GM21423 (cell line): Measurements from ENCODE around the gene RAC2.
"Not testable (repeated sequence)": the region's sequence is repeated elsewhere in the genome, so short reads cannot be mapped to it uniquely, and the experiment has no call there.

Source experiments
- ATAC-seq: cut with Tn5 transposase; IDR thresholded peaks from one replicate; pipeline ENCODE4 v1.9.1; 2021; ENCODE audit warnings: mild to moderate bottlenecking, moderate library complexity; ENCODE audit not compliant: unreplicated experiment

RAC2 gene

DNA sequence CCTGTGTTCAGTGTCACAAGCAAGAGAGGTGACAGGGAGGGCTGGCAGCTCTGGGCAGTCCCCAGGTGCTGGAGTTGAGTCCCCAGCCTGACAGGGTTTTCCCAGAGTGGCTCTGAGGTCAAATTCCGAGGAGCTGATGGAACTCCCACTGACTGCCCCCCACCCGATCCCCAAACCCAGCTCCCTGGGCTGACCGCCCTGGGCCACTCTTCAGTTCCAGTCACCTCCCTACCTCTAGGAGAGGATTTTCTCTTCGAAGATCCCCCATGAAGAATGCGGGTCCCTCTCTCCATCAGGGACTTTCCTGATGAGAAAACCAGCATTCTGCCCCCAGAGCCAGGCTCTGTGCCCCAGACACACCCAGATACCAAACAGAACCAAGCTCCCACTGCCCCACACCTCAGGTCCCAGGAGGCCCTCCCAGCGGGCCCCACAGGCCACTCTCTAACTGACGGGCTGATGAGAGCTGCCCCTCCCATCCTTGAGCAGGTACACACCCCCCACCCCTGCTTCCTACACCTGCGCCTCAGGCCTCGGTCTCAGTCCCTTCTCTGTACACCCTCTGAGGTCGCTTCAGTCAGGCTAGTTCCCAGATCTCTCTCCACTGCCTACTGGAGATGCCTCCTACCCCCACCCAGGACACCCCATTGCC, 12.1 kb upstream of the RAC2 start:
- no peak for ATAC-seq

DNA sequence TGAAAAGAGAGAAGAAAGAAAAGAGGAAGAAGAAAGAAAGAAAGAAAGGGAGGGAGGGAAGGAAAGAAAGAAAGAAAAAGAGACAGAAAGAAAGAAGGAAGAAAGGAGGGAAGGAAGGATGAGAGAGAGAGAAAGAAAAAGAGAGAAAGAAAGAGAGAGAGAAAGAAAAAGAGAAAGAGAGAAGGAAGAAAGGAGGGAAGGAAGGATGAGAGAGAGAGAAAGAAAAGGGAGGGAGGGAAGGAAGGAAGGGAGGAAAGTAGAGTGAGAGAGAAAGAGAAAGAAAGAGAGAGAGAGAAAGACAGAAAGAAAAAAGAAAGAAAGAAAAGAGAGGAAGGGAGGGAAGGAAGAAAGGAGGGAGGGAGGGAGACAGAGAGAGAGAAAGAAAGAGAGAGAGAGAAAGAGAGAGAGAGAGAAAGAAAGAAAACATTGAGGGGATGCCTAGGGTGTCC, 11.5 kb upstream of the RAC2 start:
- ATAC-seq: no peak

DNA sequence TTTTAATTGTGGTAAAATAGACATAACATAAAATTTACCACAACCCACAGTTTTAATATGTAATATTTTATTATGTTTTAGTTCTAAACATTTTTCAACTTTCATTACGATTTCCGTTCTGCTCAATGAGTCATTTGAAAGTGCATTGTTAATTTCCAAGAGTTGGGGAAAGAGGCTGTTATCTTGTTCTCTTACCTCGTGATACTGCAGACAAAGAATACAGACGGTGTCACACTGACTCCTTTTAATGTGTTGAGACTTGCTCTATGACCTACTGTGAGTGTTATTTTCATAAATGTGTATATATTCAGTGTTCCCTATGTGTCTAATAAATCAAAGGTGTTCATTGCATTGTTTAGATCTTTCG, 10.8 kb upstream of the RAC2 start:
- ATAC-seq: no peak

DNA sequence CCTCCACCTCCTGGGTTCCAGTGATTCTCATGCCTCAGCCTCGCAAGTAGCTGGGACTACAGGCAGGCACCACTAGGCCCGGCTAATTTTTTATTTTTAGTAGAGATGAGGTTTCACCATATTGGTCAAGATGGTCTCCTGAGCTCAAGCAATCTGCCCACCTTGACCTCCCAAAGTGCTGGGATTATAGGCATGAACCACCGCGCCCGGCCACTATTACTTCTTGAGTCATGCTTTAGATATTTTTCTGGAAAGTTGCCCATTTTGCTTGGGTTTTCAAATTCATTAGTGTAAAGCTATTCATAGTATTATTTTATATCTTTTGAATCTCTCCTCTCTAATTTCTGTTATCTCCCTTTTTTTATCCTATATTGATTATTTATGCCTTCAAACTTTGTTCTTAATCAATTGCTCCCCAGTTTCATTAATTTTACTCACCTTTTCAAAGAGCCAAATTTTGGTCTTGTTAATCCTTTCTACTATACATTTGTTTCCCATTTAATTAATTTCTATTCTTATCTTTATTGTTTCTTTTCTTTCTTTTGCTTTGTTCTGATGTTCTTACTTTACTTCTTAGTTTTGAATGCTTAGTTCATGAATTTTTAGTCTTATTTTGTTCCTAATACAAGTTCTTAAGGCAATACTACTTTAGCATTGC, 10.3 kb upstream of the RAC2 start:
- no peak for ATAC-seq

DNA sequence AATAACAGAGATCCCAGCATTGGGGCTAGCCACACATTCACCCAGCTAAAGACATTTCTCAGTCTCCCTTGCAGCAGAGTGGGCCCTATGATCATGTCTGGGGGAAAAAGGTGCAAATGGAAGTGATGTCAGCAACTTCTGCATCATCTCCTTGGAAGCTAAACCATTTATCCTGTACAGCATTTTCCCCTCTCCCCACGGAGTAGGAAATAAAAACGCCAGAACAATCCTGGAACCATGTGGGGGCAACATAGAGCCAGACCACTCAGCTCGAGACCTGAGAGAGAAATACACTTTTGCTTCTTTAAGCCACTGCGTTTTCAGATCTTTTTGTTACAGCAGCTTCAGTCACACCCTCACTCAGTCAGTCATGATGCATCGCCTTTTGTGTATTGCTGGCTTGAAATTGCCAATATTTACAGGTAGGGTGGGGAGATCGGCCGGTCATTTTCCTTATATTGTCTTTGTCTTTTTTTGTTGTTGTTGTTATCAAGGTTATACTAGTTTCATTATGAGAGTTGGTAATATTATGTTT, 9.1 kb upstream of the RAC2 start:
- no peak for ATAC-seq

DNA sequence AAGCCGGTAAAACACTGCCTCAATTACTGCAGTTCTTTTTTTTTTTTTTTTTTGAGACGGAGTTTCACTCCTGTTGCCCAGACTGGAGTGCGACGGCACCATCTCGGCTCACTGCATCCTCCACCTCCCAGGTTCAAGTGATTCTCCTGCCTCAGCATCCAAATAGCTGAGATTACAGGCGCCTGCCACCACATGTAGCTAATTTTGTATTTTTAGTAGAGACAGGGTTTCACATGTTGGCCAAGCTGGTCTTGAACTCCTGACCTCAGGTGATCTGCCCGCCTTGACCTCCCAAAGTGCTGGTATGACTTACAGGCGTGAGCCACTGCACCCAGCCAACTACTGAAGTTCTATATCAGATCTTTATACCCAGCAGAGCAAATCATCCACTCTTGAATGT, 7.8 kb upstream of the RAC2 start:
- ATAC-seq: not testable (repeated sequence)

DNA sequence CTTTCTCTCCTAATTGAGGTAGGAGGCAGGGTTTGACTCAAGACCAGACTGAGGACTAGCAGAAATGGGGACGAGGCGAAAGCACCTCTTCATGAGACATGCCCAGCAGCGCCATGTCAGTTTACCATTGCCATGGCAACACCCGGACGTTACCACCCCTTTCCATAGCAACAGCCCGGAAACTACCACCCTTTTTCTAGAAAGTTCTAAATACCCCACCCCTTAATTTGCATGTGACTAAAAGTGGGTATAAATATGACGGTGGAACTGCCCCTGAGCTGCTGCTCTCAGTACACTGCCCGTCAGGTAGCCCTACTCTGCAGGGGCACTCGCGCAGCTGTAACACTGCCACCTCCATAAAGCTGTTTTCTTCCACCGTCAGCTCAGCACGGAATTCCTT, 5.9 kb upstream of the RAC2 start:
- ATAC-seq: no peak

DNA sequence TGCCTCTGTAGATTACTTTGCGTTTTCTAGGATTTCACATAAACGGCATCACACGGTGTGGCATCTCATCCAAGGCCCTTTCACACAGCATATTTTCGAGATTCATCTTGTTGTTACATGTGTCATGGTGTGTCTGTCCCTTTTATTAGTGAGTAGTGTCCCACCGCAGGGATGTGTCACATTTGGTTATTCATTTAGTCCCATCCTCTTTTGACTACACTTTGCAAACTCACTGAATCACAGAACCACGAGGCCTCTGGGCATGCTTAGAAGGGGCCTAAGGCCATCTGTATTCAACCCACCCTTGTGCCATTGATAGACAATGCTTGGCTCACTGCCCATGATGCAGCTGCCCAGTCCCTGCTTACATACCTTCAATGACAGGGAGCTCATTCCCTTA, 4.2 kb upstream of the RAC2 start:
- ATAC-seq: no peak

DNA sequence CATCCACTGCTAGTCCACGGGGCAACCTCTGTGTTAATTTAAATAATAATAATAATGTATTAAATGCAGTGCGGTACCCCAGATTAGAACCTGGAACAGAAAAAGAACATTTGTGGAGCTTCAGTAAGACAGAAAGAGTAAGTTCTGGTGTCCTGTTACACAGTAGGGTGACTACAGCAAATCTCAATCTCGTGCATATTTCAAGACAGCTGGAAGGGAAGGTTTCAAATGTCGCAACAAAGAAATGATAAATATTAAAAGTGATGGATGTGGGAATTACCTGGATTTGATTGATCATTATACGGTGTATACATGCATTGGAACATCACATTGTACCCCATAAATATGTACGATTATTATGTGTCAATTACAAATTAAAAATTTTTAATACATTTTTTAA, 1.7 kb upstream of the RAC2 start:
- ATAC-seq: no peak

DNA sequence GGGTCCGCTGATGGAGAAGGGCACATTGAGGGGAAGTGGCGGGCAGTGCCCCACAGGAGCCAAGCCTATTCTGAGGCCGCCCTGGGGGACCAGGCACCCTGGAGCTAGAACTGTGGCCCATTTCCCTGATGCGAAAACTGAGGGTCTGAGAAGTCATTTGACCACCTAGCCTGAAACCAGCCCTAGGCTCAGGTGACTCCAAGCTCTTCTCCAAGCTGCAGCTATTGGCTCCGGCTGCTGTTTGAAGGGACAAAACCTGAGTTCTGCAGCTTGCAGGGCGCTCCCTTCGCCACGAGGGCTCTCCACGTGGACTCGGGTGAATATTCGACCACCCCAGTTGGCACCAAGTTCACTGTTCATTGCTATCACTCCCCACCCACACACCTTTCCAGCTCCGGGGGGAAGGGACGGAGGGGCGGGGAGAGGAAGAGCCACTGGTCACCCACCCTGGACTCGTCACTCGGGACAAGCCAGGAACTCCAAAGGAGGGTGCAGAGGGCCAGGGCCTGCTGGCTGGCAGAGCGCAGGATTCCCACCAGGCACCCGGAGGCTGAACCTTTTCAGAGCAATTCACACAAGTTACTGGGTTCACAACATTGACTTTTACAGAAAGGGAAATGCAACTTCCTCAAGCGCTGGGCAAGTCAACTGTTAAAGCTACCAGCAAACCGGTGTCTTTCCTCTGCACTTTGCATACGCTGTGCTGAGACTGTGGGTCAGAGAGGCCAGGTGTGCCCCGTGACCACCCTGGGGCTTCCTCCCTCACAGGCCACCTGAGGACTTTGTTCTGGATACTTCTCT, 1.1 kb upstream of the RAC2 start:
- peak; percentile 32 for ATAC-seq

DNA sequence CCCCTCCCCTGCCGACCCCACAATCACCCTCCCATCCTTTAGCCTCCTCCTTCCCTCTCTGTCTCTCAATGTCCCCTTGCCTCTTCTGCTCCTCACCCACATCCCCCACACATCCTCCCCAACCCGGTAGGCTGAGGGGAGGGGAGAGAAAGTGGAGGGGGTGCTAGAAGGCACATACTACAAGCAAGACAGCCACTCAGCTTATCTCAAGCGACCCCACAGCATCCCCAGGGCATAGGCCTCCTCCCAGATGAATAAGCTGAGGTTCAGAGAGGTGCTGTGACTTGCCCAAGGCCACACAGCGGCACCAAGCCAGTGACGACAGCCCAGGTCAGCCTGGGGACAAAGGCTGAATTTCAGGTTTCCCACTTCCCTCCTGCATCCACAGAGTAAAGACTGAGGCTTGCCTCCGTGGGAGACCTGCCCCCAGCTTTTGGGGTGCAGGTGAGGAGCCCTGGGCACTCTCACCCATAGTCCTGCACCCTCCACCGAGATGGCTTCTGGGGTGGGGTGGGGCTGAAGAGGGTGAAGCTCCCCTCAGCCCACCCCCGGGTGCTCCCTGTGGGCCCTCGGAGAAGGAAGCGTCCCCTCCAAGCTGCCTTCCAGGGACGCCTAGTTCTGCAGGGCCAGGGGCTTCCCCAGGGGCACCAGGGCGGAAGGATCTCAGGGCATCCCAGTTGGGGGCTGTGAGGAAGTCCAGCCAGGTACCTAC, 511 bp downstream of the RAC2 start:
- ATAC-seq: peak; percentile 1

DNA sequence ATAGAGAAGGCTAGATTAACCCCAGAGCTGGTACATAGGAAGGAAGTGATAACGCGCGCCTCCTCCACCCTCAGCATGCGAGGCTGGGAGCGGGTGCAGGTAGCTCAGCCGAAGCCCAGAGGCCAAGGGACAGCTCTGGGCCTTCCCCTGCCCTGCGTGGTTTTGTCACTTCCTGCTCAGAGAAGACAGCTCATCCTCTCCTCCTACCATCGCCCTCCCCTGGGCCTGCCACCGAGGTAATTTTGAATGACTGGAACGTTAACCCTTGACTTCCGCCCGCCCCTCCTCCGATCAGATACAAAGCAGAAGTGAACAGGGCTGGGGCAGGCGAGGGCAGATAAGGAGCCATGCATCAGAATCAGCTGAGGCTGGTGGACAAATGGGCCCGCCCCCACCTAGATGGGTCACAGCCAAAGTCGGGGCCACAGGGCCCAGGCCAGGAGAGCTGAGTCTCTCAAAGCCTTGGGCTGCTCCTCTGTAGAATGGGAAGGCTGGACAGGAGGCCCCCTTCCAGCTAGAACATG, 1.6 kb downstream of the RAC2 start:
- ATAC-seq: peak; percentile 50

DNA sequence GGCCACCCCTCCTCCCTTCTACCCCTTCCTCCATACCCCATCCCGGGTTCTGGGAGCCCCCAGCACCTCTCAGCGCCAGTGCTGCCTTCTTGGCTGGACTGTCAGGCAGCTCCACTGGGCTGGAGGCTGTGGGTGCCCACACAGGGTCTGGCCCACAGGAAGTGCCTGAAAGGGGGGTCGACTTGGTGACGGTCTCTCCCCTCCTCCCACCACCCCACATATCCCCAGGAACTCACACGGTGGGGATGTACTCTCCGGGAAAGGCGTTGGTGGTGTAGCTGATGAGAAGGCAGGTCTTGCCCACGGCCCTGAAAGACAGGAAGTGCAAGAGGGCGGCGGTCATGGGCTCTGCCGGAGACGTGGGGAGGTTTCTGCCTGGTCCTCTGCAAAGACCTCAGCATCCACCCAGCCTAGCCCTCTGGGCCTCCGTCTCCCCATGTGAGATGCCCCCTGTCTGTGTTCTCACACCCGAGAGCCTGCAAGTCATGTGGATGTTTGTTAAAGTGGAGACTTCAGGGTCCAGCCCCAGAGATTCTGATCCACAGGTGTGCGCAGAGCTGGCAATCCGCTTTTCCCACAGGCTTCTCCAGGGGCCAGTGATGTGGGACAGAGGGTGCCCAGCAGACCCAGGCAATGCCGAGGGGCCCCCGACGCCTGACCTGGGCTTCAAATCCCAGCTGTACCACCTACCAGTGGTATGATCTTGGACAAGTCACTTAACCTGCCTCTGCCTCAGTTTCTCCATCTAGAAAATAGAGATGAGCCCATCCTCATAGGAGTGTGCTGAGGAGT, 2.5 kb downstream of the RAC2 start:
- no peak for ATAC-seq

DNA sequence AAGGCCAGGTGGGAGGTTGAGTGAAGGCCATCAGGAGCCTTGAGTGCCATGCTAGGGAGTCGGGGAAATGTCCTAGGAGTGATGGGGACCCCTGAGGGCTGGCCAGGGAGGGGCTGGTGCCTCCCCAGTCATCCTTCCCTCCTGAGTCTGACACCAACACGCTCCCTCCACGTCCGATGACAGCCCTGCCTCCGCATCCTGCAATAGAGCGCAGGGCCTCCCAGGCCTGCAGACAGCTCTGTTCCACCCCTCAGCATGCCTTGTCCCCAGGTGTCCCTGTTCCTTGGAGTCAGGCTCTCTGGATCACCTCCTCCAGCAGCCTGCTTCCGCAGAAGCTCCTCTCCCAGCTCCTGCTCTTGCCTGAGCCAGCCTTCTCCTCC, 3.1 kb downstream of the RAC2 start:
- ATAC-seq: no peak

DNA sequence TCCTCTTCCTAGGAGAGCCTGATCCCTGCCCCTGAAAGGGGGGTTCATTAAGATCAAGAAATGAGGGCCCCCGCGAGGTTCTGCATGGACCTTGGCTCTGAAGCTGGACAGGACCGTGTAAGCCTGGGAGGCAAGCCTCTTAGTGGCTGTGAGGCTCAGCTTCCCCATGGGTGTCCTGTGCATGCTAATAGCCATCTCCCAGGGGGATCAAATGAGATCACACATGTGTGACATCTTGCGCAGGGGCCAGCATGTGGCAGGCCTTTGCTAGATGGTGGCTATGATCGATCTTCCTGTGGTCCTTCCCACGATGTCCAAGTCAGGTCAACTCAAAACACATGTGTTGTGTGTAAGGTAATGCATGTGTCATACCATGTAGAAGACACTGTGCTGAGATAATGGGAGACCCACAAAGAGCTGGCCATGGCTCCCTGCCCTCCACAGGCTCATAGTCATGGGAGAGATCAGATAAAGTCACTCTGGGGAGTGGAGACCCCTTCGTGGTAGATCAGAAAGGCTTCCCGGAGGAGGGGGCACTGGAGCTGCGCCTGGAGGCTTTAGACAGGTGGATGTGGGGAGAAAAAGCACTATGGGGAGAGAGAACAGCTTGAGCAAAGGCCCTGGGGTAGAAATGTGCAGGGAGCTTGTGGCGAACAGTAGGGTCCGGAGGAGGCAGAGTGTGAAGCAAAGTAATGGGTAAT, 3.7 kb downstream of the RAC2 start:
- no peak for ATAC-seq

DNA sequence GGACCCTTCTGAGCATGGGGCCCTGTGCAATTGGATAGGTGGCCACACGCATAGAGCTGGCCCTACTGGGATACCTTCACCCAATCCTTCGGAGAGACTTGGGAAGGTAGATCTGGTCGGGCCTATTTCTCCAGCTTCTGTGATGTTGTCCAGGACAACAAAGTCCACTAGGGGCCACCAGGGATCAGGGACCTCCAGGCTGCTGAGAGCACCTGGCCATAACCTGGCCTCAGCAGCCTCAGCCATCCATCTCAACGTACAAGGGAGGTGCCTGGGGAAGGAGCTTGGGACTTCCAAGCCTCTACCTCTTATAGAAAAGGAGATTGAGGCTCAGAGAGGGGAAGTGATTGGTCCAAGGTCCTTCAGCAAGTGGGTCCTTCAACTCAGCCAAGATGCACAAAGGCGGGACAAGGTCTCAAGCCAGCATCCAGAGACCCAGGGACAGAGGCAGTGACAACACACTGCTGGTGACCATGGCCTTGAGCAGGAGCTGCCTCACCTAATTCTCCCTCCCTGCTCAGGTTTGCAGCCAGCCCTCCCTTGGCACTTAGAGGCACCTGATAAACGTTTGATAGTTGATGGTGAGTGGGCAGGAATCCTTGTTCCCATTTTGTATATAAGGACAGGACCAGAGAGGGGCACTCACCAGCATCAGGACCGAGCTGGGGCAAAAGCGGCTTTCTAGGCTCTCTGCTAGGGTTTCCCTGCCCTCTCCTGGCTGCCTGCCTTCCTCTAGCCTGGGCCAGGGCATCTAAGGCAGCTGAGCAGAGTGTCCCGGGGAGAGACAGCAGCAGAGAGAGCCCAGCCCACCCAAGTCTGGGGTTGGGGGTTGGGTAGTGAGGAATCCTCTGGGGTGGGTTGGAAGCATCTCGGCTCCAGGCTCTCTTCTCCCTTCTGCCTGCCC, 4.5 kb downstream of the RAC2 start:
- ATAC-seq: no peak

DNA sequence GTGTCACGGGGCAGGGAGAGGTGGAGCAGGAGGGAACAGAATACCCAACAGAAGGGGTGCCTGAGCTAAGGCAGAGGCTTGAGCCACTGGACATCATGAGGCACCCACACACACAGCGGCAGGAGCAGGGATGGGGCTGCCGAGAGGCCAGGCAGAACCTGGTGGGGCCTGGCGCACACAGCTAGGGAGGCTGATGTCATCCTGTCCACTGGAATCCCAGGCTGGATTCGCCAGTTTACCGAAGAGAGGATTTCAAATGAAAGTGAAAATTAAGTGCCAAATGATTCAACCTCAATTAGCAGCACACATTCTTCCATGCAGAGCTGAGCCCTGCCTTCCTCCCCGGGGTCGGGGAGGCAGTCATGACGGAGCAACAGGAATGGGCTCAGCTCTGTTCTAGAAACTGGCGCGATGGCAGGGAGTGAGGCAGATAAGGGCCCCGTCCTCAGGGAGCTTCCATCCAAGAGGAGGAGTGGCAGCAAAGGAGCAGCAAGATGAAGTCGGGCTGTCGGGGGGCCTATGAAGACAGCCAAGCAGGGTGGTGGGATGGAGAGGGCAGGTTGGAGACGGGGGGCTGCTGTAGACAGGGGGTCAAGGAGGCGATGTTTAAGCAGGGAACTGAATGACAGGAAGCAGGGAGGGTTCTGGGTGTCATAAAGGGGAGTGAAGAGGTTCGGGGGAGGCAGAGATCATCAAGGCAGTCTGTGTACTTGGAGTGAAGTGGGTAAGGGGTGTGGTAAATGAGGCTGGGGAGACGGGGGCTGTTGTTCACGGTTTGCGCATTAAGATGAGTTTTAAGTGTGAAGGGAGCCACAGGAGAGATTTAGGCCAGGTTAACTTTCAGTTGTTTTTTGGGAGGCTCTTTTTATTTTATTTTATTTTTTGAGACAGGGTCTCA, 6.4 kb downstream of the RAC2 start:
- ATAC-seq: no peak
